Dermis microvascular lymphatic vessel endothelial cell (primary cell): Measurements from ENCODE around the gene ARMS2. TPM values are rescaled to one million over a fixed set of nuclear protein-coding genes. Genes with fewer than 3 reads are reported as not detected.
A peak's percentile ranks its signal among the peaks of the same experiment; 100 is the strongest.

ENCODE experiments used
- DNase-seq, 2 donors: peaks; one replicate each; pipeline versions ENCODE4 v3.0.0 to v3.0.0-alpha.2; 2010; ENCODE audit warnings: low read depth in 2 of 2
- total RNA-seq: library from RNA; depleted of rRNA; stranded (reverse); fragments of >200 nt; gene quantifications from 2 replicates; pipeline ENCODE4 v1.2.1, GENCODE V29; 2014

Gene ARMS2
- total RNA-seq, 1 donor from 2014 or later, result not detected

- no peak for DNase-seq
These were observed 38.6 kb downstream of the ARMS2 start for GRCh38 chr10:122492999-122493481.

GRCh38 chr10:122493761-122494160, 39.3 kb downstream of the ARMS2 start:
- DNase-seq, result no peak

- peak; percentile 78 to 85 for DNase-seq
These were observed 39.8 kb downstream of the ARMS2 start for GRCh38 chr10:122494173-122494820.

DNA sequence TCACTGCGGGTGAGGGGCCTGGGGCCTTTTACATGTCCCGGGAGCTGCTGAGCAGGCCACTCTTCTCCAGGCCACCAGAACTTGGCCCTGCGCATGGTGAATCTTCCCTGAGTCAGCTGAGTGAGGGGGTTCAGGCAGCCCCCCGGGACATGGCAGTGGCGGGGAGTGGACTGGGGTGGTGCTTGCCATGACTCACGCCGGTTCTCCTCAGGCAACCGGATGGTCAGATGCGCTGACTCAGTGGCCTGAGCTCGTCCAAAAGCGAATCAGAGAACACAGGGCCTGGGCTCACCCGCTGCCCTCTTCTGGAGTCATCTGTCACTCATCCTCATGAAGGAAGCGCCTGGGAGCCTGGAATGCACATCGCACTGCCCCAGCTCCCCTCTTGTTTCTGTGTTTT, 40.4 kb downstream of the ARMS2 start:
- peak; percentile 73 to 97 for DNase-seq

- DNase-seq, result peak in 1 of 2 donors; percentile 65
These were observed 41.2 kb downstream of the ARMS2 start for GRCh38 chr10:122495406-122496340.

DNA sequence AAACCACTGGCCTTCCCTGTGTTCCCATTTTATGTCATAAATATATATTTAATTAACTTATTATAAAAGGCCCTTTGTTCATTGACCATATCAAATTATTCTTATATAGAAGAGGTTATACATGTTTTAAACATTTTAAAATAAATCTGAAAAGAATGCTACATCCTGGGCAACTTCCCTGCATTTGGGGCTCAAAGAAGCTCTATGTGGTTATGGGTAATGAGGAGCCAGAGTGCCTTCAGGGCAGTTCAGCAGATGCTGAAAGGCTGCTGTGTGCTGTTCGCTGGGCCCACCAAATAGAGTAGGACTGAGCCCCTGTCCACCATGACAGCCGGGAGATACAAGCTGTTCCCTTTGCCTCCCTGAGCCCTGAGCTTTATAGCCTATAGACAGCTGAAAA, 42.8 kb downstream of the ARMS2 start:
- no peak for DNase-seq

GRCh38 chr10:122498521-122498920, 44.1 kb downstream of the ARMS2 start:
- no peak for DNase-seq

- DNase-seq, result no peak
These were observed 44.6 kb downstream of the ARMS2 start for GRCh38 chr10:122499012-122499411.

- DNase-seq, result no peak
These were observed 45.1 kb downstream of the ARMS2 start for GRCh38 chr10:122499491-122499941.

GRCh38 chr10:122500194-122500593, 45.7 kb downstream of the ARMS2 start:
- no peak for DNase-seq

DNA sequence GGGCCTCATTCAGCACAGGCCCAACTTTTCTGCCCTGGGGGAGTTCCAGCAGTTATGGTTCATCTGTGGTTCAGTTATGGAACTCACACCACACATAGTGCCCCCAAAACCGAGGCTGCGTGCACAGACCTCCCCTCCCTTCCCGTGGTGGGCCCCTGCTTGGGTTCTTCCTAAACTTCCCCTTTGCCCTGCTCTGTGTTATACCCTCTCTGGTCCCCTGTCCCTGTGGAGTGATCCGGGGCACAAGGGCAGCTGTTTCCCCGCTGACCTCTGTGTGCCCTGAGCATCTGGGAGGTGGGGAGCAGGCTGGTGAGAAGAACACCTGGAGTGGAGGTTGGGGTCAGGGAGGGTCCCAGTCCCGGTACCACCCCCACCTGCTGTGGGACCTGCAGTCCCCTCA, 46.3 kb downstream of the ARMS2 start:
- no peak for DNase-seq

- no peak for DNase-seq
These were observed 48.6 kb downstream of the ARMS2 start for GRCh38 chr10:122503012-122503411.

DNA sequence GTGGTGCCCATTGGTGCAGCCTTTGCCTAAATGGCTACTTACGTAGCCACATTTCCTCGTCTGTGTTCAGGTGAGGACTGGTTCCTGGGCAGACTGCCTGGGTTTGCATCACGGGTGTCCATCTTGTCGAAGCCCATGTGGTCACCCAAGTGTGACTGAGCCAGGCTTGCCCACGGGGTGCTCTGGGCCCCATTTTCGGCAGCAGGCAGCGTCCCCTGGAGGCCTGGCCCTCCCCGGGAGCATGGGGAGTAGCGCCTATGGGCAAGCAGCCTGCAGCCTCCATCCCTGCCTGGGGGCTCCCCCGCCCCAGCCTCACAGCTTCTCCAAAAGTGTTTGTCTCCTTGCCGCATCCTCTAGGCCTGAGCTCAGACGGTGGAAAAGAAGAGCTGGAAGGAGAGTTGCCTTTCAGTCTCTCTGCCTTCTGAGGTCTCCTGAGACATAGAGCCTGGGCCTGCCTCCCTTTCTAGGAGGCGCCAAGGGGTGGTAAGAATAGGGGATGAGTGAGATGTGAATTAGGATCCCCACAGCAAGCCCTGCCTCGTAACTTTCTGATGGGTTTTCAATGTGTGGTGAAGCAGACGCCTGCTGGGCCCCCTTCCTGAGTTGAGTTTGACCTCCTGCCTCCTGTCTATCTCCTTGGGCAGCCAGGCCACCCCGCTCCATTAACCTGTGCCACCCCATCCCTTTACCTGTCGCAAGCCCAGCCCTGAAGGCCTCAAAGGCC, 49.6 kb downstream of the ARMS2 start:
- no peak for DNase-seq

DNA sequence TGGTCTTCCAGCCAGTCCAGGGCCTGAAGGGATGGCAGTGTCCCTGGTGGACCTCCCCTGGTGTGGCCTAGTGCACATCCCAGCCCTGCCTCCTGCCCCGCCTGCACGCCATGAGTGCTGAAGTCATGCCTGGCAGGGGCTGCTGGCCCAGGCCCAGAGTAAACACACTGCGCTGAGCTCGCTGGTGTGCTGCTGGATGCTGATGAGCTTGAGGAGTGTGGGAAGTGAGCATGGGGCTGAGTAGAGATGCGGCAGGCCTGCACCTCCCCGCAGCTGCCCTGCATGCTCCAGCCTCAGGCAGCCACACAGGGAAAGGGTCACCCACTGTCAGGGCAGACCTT, 50.1 kb downstream of the ARMS2 start:
- DNase-seq, result peak; percentile 76 to 94

DNA sequence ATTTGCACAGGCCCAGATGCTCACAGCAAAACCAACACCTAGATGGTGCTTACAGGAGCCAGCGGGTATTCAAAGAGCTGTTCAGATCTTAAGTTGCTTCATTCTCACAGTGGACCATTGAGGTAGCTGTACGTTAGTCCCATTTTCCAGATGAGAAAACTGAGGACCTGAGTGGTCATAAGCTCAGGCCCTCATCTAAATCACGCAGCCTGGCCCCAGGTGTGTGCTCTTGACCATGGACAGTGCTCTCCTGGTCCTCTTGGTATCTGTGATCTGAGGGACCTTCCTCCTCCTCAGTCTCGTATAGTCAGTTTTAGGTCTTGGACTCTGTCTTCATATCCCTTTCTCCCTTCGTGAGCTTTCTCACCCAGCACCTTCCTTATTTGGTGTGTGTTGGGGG, 50.6 kb downstream of the ARMS2 start:
- DNase-seq, result no peak

- DNase-seq, result no peak
These were observed 51.6 kb downstream of the ARMS2 start for GRCh38 chr10:122505885-122506645.

Other genes with a start within 250 kb of the ARMS2 start
- gene BTBD16, start 183.4 kb upstream of the ARMS2 start, total RNA-seq, result under 0.01 TPM in 1 of 2 replicates, not detected in the other
- gene PLEKHA1, start 79.9 kb upstream of the ARMS2 start, total RNA-seq, result 21.7 and 25.9 TPM in 2 replicates
- gene HTRA1, start 6.9 kb downstream of the ARMS2 start, total RNA-seq, result 60.7 and 80.4 TPM in 2 replicates
- gene DMBT1, start 106.1 kb downstream of the ARMS2 start, total RNA-seq, result not detected in 2 replicates
- not detected in 2 replicates for gene C10orf120, start 245.2 kb downstream of the ARMS2 start, total RNA-seq